ENCODE data around the gene NOL9. TPM values are rescaled to one million over a fixed set of nuclear protein-coding genes. Genes with fewer than 3 reads are reported as not detected.

NOL9 gene
- polyA plus RNA-seq, 1 donor: 19.5 TPM

GRCh38 chr1:6588893-6589520 is 34.7 kb upstream of the NOL9 start:
- no peak for DNase-seq

GRCh38 chr1:6588128-6588892 is 34.0 kb upstream of the NOL9 start:
- no peak for DNase-seq

GRCh38 chr1:6587261-6588005 is 33.1 kb upstream of the NOL9 start:
- no peak for DNase-seq

- DNase-seq: no peak
Measured at GRCh38 chr1:6586404-6586816, 32.1 kb upstream of the NOL9 start.

GRCh38 chr1:6585841-6586240 is 31.5 kb upstream of the NOL9 start:
- DNase-seq: no peak

GRCh38 chr1:6585081-6585722 is 30.9 kb upstream of the NOL9 start:
- DNase-seq: no peak

- DNase-seq: no peak
Measured at GRCh38 chr1:6584126-6585080, 30.1 kb upstream of the NOL9 start.

GRCh38 chr1:6582370-6582769 is 28.1 kb upstream of the NOL9 start:
- DNase-seq: no peak

GRCh38 chr1:6581561-6582305 is 27.4 kb upstream of the NOL9 start:
- no peak for DNase-seq

GRCh38 chr1:6580593-6581409 is 26.5 kb upstream of the NOL9 start:
- DNase-seq: no peak

GRCh38 chr1:6580119-6580592 is 25.8 kb upstream of the NOL9 start:
- DNase-seq: no peak

- DNase-seq: peak; percentile 100
Measured at GRCh38 chr1:6579374-6580118, 25.2 kb upstream of the NOL9 start, which contains the start of gene ZBTB48. ZBTB48 (plus strand) TSS chr1:6579994; CDS start chr1:6580610, 616 bp downstream.

- no peak for DNase-seq
Measured at GRCh38 chr1:6578624-6579373, 24.5 kb upstream of the NOL9 start.

- DNase-seq: no peak
Measured at GRCh38 chr1:6577831-6578525, 23.7 kb upstream of the NOL9 start.

- DNase-seq: no peak
Measured at GRCh38 chr1:6574818-6575217, 20.5 kb upstream of the NOL9 start.

- no peak for DNase-seq
Measured at GRCh38 chr1:6574025-6574620, 19.8 kb upstream of the NOL9 start.

GRCh38 chr1:6572653-6573383 is 18.5 kb upstream of the NOL9 start:
- no peak for DNase-seq
